GM18505 (cell line): ENCODE measurements around the gene SNCAIP.

Source experiments
- ATAC-seq: cut with Tn5 transposase; IDR thresholded peaks from one replicate; pipeline ENCODE4 v1.9.1; 2021; ENCODE audit not compliant: unreplicated experiment
- POLR2A ChIP-seq: IDR thresholded peaks from 4 replicates; pipeline ENCODE4 v1.6.1; 2011; ENCODE audit warnings: borderline replicate concordance; ENCODE audit not compliant: insufficient read depth, insufficient read length; ENCODE audit errors: extremely low read depth

SNCAIP gene

DNA sequence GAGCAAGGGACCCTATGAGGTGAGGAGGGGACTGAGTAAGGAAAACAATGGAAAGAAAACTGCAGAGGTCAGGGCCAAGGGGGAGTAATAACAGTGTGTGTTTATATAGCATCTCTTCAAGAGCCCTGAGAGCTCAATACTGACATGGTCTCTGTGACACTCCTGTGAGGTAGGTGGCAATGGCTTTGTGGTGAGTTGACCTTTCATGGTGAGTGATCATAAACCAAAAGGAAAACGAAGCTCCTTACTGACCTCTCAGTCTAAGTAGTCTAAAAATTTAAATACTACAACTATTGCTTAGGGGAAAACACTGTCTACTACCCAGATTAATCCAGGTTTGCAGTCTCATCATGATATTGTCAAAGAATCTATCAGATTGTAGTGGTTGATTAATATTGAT, 130.9 kb downstream of the SNCAIP start:
- no peak for ATAC-seq
- TF ChIP-seq POLR2A: no peak

DNA sequence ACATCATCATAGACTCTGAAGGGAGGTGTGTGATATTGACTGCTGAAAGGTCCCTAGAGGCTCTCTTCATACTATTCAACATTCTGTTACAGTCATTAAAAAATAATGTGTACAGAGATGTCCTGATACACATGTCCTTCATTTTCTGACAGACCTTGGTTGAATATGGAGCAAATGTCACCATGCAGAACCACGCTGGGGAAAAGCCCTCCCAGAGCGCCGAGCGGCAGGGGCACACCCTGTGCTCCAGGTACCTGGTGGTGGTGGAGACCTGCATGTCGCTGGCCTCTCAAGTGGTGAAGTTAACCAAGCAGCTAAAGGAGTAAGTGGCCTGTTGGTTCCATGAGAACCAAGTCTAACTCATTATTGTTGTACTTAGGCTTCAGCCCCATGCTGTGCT, 132.4 kb downstream of the SNCAIP start:
- no peak for TF ChIP-seq POLR2A
- no peak for ATAC-seq

DNA sequence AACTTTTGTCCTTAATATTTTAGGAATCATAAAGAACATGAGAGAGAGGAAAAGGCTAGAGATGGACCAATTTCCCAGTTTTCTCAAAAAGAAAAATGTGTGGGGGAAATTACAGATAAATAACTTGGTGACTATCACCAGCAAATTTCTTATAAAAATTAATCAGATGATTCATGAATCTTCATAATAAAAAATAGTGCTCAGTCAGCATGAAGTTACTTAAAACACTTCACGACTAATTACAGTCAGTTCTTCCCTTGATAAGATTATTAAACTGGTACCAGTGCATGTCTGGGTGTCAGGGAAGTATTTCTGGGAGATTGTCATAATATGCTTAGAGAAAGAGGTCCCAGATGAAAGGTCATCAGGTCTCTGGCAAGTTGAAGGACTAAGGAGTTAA, 133.0 kb downstream of the SNCAIP start:
- ATAC-seq: no peak
- no peak for TF ChIP-seq POLR2A

DNA sequence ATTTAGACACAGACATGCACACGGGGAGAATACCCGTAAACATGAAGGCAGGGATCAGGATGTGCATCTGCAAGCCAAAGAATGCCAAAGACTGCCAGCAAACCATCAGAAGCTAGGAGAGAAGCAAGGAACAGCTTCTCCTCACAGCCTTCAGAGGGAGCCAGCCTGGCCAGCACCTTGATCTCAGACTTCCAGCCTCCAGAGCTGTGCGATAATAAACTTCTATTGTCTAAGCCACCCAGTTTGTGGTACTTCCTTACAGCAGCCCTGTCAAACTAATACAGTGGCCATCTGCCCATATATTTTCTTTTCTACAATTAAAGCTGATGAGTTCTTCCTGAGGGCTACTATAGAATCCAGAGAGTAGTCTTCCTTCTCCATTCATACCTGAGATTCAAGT, 135.0 kb downstream of the SNCAIP start:
- no peak for ATAC-seq
- no peak for TF ChIP-seq POLR2A

DNA sequence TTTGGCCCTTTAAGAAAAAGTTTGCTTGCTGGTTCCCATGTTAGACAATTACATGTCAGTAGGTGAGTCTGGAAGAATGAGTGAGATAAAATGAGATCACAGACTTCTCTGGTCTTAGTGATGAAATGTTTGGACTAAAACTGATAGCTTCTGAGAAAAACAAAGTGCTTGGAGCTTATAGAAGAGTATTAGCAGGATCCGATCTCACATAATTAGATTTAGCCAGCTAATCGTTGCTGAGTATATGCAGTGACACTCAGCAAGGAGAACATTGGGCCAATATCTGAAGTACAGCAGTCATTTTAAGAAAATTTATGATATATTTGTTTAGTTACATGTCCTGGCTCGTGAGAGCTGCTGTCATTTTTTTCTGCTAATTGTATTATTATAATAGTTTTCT, 135.8 kb downstream of the SNCAIP start:
- TF ChIP-seq POLR2A: no peak
- ATAC-seq: no peak

DNA sequence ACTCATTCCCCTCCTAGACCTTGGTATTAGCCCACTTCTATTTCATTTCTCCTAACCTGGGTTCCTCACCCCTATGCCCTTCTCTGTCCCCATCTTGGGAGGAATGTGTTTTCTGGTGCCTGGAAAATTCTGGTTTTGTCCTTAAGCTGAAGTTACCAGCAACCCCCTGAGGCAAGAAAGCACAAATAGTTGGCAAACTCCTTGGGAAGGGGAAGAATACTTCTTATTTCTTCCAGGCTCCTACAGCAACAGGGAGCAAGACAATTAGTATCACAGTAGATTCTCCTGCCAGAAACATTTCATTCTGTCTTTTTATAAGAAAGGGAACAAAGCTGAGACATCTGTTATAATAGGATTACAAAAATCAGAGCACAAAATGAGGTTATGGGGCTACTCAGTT, 142.5 kb downstream of the SNCAIP start:
- ATAC-seq: no peak
- no peak for TF ChIP-seq POLR2A

DNA sequence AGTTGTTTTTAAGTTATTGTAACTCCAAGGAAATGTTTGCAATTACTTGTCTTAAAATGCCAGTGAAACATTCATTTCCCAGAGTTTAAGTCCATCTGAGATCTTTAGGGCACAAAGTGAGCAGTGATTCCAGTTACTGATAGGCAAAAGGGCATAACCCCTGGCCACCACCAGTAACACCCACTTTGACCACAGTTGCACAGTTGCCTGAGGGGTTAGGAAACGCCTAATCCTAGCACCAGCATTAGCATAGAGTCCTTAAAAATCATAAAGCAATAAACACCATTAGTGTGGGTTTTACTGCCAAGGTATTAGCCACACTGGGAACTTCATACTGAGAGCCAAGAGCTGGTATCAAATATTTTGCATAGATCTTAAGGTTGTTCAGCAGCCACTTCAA, 143.9 kb downstream of the SNCAIP start:
- no peak for ATAC-seq
- TF ChIP-seq POLR2A: no peak

DNA sequence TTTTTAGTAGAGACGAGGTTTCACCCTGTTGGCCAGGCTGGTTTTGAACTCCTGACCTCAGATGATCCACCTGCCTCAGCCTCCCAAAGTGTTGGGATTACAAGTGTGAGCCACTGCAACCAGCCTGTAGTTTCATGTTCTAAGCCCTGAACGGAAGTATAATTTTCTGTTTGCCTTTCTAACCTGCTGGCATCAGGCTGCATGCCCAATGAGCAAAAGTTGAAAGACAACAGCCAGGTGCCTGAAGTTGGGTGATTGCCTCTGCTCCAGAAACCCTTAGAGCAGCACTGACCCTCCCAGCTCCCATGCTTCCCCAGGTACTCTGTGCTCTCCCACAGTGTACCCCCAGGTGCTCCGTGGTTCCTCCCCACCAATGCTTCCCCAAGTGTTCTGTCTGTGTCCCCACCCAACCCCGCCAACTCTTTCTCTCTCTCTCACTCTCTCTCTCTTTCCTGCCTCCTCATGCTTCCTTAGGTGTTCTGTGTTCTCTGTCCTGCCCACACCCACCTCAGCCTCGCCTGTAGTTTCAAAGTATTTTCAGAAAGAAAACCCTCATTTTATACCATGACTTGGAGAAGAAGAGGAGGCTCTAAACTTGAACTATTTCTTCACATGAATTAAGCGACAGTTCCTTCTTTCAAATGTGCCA, 145.3 kb downstream of the SNCAIP start:
- ATAC-seq: no peak
- no peak for TF ChIP-seq POLR2A

DNA sequence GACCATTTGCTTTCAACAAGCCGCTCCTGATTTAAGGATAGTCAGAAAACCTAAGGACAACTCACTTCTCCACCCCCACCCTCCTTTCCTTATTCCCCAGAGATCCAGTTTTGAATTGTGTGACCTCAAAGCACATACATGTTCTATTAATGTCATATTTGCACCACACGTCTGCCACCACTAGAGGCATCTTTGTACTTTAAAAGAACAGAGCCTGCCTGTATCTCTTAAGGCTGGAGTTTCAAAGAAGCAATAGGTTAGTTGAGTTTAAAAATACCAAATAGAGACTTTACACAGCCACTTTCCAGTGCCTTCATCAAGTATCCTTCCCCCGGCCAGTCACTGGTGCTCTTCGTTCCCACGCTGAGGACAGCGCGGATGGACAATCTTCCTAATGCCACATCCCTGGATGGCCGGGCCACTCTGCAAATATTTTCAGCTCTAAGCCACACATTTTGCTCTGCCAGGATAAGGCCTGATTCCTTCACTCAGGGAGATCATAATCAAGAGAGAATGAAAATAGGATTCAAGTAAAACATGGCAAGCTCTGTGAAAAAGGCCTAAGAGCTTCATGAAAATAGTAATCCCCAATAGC, 146.3 kb downstream of the SNCAIP start:
- no peak for TF ChIP-seq POLR2A
- peak; percentile 77 for ATAC-seq

DNA sequence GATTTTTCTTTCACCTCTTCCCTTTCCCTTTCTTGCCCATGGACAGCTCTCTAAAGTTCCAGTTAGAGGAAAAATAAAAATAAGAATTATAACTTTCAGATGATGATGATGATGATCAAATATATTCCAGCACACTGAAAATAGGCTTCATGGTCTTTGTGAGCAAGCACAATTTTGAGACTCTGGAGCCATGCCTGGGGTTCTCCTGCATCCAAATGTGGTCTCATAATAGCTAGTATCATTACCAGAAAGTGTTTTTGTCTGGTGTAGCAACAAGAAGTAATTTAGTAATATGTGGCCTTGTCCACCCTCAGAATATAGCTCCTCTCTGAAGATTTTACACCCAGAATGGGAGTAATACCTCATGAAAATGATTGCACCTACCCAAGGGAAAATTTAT, 150.4 kb downstream of the SNCAIP start:
- ATAC-seq: no peak
- no peak for TF ChIP-seq POLR2A

DNA sequence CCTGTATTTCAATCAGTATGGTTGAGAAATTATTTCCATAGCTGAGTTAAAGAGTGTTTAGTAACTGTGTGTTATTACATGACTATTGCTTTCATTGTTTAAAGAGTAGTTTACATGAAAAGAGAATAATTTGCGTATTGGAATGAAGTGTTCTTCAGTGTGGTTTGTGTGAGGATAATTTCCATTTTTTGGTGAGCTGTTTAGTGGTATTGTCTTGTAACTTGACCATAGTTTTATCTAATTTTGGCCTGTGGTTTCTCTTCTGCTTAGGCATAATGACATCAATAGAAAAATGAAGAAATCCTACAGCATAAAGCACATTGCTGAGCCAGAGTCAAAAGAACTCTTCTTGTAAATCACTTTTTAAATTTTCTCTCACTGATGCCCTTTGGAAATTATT, 151.2 kb downstream of the SNCAIP start:
- TF ChIP-seq POLR2A: no peak
- no peak for ATAC-seq

DNA sequence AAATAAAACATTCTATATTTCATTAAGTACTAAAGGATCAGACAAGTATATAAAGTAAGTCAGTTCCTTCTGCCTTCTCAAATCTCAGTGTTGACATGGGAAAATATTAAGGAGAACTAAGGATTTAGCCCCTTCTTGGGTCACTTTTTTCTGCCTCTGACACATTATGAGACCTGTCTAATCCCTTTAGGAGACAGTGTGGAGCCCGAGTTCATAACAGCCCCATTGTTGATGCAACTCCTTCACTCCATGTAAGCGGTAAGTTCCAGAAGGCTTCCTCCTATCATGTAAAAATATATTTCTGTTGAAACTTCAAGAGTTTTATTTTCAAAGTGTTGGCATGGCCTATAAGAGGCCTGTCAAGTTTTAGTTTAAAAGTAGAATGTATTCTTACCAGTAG, 152.2 kb downstream of the SNCAIP start:
- ATAC-seq: no peak
- TF ChIP-seq POLR2A: no peak

DNA sequence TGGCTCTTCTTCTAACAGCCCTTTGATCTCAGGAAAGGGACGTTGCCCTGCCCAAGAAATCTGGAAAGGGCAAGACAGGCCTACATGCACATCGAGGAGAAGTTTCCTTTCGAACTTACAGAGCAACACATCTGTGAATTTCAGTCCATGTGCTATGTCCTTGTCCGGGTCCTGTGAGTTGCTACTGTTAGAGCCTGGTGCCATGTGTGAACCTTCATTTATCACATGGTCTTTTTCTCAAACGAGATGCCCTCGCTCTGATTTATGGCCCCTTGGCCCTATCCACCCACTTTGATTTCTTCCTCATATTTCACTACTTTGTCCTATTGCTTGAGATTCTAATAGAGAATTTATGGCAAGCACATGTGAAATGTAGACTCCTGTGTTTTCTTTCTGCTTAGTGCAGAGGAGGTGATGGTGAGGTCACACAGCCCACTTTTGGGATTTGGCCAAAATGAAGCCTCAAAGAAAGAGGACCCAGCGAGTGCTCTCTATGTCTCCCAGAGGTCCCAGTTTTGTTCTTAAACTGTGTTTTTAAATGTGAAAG, 153.1 kb downstream of the SNCAIP start:
- no peak for ATAC-seq

DNA sequence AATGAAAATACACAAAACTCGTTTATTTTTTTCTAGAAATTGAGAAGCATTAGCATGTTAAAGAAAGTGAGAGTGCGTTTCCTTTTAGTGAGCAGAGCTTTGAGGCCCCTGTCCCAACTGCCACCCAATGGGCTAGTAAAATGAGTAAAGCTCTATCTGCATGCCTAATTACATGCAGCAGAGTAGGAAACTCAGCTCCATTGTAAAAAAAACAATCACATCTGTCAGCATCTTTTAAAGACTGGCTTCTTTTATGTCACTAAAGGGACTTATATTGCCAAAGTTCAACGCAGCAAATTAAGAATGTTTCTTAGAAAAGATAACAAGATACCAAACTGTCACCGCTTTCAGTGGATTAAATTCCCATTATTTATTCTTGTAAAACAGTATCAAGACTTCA, 154.0 kb downstream of the SNCAIP start:
- no peak for TF ChIP-seq POLR2A
- no peak for ATAC-seq

More for the DNA sequence above, 153.1 kb downstream of the SNCAIP start:
- TF ChIP-seq POLR2A: no peak

DNA sequence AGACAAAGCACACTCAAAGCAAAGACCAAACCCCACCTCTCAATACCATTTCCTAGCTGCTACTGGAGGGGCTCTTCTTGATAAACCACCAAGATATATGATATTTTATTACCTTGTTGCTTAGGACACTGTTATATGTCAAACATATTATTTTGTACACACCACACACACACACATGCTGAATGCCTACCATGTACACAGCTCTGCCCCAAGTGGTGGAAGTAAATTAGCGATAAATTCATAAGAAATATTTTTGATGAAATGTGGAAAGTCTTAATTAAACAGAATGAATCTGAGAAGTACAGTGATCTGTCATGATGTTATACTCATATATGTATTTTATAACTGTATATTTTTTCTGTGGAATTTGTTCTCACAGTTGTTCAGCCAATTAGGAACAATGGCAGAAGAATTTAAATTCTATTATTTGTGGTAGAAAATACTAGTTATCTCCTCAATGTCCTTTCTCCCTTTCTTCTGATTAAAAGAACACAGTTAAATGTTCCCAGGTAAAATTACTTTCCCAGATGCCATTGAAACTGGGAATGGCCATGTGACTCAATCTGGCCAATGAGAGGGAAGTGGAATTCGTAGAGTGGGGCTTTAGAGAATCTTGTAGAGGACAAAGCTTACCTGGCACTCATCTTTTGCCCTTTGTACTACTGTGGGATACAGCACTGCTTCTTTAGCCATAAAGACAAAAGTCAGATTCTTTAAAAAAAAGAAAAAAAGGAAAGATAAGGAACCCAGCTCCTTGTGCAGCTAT, 156.5 kb downstream of the SNCAIP start:
- no peak for TF ChIP-seq POLR2A
- no peak for ATAC-seq

DNA sequence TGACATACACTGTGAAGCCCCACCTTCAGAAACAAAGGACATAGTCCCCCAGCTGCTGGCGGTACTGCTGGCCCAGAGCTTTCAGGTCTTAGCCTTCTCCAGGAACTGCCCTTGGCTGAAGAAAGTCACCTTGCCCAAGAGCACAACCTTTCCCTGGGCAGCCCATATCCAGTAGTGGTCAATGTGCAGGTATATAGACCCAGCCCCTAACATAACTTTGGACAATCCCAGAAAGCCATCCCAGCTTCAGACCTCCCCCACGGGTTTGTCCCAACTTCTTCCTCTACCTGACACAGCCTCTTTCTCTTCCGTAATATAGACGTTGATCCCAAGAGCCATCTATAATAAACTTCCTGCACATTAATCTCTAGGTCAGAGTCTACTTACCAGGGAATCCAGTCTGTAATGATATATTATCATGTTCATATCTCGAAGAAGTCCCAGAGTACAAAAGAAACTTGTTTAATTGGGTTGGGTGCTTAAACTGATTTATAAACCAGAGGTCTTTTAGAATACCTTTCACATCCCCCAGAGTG, 157.4 kb downstream of the SNCAIP start:
- TF ChIP-seq POLR2A: no peak
- ATAC-seq: no peak
